ENCODE data around the gene MYO16. TPM values are rescaled to one million over a fixed set of nuclear protein-coding genes. Genes with fewer than 3 reads are reported as not detected.

The MYO16 gene
- total RNA-seq, 1 donor from 2014 or later: not detected

GRCh38 chr13:108775597-108775996 is 146.2 kb downstream of the MYO16 start:
- Histone ChIP-seq H3K9me3 (no peaks in the 10 kb centered on the region), H3K36me3 (no peaks in the 10 kb centered on the region), H3K27me3 (no peaks in the 10 kb centered on the region), H3K4me3 (no peak overlapping the region), H3K4me1 (no peaks in the 10 kb centered on the region), H3K27ac (no peak overlapping the region)
- TF ChIP-seq CTCF (IDR thresholded peaks at IDR 0.05): no peak
- intact Hi-C loops (cut with DNase I): no loop called here
- DNase-seq (ENCODE audit: low spot score in 2 of 2): no peak

GRCh38 chr13:108776650-108777049 is 147.2 kb downstream of the MYO16 start:
- no peak for DNase-seq (ENCODE audit: low spot score in 2 of 2)
- TF ChIP-seq CTCF (IDR thresholded peaks at IDR 0.05): no peak
- intact Hi-C loops (cut with DNase I): no loop called here
- no peaks in the 10 kb centered on the region for H3K27me3 ChIP-seq
- no peak overlapping the region for H3K4me3 ChIP-seq
- no peaks in the 10 kb centered on the region for H3K9me3 ChIP-seq
- H3K27ac ChIP-seq: no peak overlapping the region
- no peaks in the 10 kb centered on the region for H3K36me3 ChIP-seq
- H3K4me1 ChIP-seq: no peaks in the 10 kb centered on the region

GRCh38 chr13:108777421-108778420 is 148.3 kb downstream of the MYO16 start:
- no peaks in the 10 kb centered on the region for H3K4me1 ChIP-seq
- no peaks in the 10 kb centered on the region for H3K9me3 ChIP-seq
- H3K27me3 ChIP-seq: no peaks in the 10 kb centered on the region
- no peaks in the 10 kb centered on the region for H3K36me3 ChIP-seq
- no peak for TF ChIP-seq CTCF (IDR thresholded peaks at IDR 0.05)
- DNase-seq (ENCODE audit: low spot score in 2 of 2): no peak
- no peak overlapping the region for H3K4me3 ChIP-seq
- H3K27ac ChIP-seq: no peak overlapping the region
- intact Hi-C loops (cut with DNase I): no loop called here

- Histone ChIP-seq H3K9me3 (no peaks in the 10 kb centered on the region), H3K27ac (no peak overlapping the region), H3K27me3 (no peaks in the 10 kb centered on the region), H3K4me3 (no peak overlapping the region), H3K36me3 (no peaks in the 10 kb centered on the region), H3K4me1 (no peaks in the 10 kb centered on the region)
- TF ChIP-seq CTCF (IDR thresholded peaks at IDR 0.05): no peak
- intact Hi-C loops (cut with DNase I): no loop called here
- no peak for DNase-seq (ENCODE audit: low spot score in 2 of 2)
These were observed 149.9 kb downstream of the MYO16 start for GRCh38 chr13:108779308-108779707.

GRCh38 chr13:108780706-108781105 is 151.3 kb downstream of the MYO16 start:
- Histone ChIP-seq H3K9me3 (no peaks in the 10 kb centered on the region), H3K27ac (no peak overlapping the region), H3K4me1 (no peaks in the 10 kb centered on the region), H3K4me3 (no peak overlapping the region), H3K36me3 (no peaks in the 10 kb centered on the region), H3K27me3 (no peaks in the 10 kb centered on the region)
- no peak for DNase-seq (ENCODE audit: low spot score in 2 of 2)
- intact Hi-C loops (cut with DNase I): no loop called here
- no peak for TF ChIP-seq CTCF (IDR thresholded peaks at IDR 0.05)

Data from ascending aorta (tissue), 2 donors.